ENCODE results near the gene DDX53. TPM values are rescaled to one million over a fixed set of nuclear protein-coding genes. Genes with fewer than 3 reads are reported as not detected.

Gene DDX53
- not detected for total RNA-seq

DNA sequence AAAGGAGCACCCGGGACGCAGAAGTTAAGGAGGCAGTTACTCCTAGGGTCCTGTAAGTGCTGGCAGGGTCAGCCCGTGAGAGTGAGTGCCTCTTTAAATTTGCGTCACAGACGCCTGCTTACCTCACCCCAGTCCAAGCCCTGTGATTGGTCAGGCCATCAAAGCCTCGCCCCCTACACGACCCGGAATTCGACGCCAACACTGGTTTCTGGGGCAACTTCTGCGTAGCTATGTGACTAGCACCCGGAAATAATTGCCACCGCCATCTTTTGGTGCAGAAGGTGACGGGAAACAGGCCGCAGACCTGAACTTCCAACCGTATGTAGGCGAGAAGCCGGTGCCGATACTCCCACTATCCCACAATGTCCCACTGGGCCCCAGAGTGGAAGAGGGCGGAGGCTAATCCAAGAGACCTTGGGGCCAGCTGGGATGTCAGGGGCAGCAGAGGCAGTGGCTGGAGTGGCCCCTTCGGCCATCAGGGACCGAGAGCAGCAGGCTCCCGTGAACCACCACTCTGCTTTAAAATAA, at the start of gene DDX53:
Gene DDX53, plus strand, starts transcription at position 265 of the 528 bp plus-strand sequence. Its CDS starts 98 bp downstream, at position 363.
- POLR2A ChIA-PET, result no interaction called here
- Mint-ChIP-seq H3K27me3 (no peaks in the 10 kb centered on the region), H3K4me3 (no peak within 1 kb of the TSS), H3K4me1 (ENCODE audit: low read depth) (no peaks in the 10 kb centered on the region), H3K27ac (no peak within 1 kb of the TSS), H3K9me3 (no peaks in the 10 kb centered on the region), H3K36me3 (no peaks in the 10 kb centered on the region)
- CTCF ChIA-PET, result no interaction called here
- DNase-seq, result no peak
- intact Hi-C loops (cut with micrococcal nuclease), result no loop called here

DNA sequence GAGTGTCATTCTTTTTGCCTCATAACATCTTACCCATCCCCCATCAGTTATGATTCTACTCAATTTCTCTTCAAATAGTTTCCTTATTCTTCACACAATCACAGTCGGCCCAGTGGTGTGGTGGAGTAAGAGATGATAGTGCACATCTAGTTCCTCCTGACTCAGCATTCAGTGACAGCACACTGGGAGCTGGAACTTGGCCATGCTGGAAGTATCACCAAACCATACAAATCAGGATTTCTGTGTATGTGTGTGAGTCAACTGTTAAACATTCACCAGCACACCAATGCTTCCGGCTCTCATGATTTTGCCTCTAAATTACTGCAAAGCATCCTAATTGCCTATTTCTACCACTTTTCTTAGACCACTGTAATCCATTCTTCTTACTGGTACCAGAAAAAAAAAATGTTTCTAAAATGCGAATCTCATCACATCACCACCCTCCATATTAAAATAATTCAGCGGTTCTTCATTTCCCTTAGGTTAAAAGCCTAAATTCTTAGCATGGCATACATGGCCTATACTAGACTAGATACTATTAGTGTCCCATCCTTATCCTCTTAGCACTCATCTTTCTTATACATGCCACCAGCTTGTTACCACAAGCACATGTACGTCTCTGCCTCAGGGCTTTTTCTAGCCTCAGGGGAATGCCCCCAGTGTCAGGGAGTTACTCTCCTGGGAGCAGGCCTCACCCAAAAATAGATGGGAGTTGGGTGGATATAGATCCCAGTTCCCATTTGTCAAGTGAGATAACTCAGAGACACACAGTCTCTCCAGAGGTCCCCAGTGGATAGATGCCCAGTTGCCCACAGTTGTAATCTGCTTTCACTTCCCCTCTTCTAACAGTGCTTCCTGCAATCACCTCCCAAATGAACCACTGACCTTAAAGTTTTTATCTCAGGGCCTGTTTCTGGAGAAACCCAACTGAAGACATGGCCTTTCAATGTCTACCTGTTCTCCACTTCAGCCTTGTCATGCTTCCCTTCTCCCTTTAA, 49.2 kb upstream of the DDX53 start:
- Mint-ChIP-seq H3K4me3 (no peak overlapping the region), H3K27ac (no peak overlapping the region), H3K9me3 (no peaks in the 10 kb centered on the region), H3K27me3 (no peaks in the 10 kb centered on the region), H3K4me1 (ENCODE audit: low read depth) (no peaks in the 10 kb centered on the region), H3K36me3 (no peaks in the 10 kb centered on the region)
- no peak for DNase-seq
- ChIA-PET CTCF (no interaction called here), POLR2A (no interaction called here)
- intact Hi-C loops (cut with micrococcal nuclease), result no loop called here

DNA sequence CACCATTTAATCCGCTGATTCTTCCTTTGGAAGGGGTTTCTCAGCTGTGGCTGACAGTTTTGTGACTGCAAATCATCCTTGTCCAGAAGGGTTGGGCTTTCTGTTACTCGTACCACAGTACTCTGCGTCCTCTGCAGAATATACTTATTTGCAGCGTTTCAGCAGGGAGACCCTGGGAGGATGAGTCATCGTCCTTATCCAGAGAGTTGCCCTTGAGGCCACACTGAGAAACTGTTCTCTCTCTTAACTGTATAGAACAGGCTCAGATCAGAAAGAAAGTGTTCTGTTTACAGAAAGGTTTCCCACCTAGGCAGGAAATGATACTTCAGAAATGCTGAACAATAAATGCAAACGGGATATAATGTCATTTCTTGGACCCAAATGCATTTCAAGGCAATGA, 47.8 kb upstream of the DDX53 start:
- no peak for DNase-seq
- H3K27me3 Mint-ChIP-seq, result no peaks in the 10 kb centered on the region
- H3K4me1 Mint-ChIP-seq (ENCODE audit: low read depth), result no peaks in the 10 kb centered on the region
- no peak overlapping the region for H3K27ac Mint-ChIP-seq
- no peaks in the 10 kb centered on the region for H3K36me3 Mint-ChIP-seq
- no peak overlapping the region for H3K4me3 Mint-ChIP-seq
- ChIA-PET CTCF (no interaction called here), POLR2A (no interaction called here)
- no peaks in the 10 kb centered on the region for H3K9me3 Mint-ChIP-seq
- intact Hi-C loops (cut with micrococcal nuclease), result no loop called here

DNA sequence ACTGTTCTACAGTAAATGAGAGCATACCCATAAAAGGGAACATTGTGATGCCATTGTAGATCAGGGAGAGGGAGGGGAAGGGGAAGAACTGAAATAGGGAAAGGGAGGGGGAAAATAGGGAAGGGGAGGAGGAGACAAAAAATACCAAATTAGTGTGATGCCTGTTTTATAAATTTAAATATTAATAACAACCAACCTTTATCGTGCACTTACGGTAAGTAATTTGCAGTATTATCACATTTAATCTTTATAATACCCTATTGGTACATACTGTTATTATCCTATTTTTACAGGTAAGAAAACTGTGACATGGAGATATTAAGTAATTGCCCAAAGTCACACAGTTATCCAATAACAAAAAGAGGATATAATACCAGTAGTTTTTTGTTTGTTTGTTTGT, 41.5 kb upstream of the DDX53 start:
- Mint-ChIP-seq H3K27me3 (no peaks in the 10 kb centered on the region), H3K4me3 (no peak overlapping the region), H3K9me3 (no peaks in the 10 kb centered on the region), H3K36me3 (no peaks in the 10 kb centered on the region), H3K27ac (no peak overlapping the region), H3K4me1 (ENCODE audit: low read depth) (no peaks in the 10 kb centered on the region)
- CTCF ChIA-PET, result no interaction called here
- intact Hi-C loops (cut with micrococcal nuclease), result no loop called here
- DNase-seq, result no peak
- POLR2A ChIA-PET, result no interaction called here

DNA sequence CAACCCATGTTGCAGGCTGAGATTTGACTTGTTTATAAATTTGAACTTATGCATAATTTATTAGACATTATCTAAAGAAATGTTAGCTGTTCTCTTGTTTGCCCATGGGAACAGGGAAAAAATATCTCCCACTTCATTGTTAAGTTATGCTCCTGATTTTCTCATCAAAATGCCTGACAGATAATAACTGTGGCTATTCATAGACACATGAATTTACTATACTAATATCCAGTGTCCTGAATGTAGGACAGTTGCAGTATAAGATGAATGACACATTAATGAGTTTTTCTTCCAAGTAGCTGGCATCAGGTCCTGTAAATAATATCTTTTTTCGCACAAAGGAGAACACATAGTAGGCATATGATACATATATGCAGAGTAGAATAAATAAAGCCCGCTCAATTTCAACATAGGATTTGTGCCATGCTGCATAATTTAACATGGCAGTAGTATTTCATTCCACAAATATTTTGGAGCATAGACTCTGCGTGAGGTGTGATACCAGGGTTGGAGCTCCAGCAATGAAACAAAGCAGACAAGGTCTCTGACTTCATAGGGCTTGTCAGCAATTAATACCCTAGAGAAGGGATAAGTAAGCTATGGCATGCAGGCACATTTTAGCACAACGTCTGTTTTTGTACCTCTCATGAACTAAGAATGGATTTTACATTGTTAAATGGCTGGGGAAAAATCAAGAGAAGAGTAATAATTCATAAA, 40.4 kb upstream of the DDX53 start:
- ChIA-PET CTCF (interaction anchor here (0.5 kb wide), 1 partner anchor 483 kb away, joined by 3 read pairs; no protein-coding TSS in a partner anchor), POLR2A (no interaction called here)
- Mint-ChIP-seq H3K36me3 (no peaks in the 10 kb centered on the region), H3K4me1 (ENCODE audit: low read depth) (no peaks in the 10 kb centered on the region), H3K4me3 (no peak overlapping the region), H3K9me3 (no peaks in the 10 kb centered on the region), H3K27me3 (no peaks in the 10 kb centered on the region), H3K27ac (no peak overlapping the region)
- DNase-seq, result no peak
- intact Hi-C loops (cut with micrococcal nuclease), result no loop called here

DNA sequence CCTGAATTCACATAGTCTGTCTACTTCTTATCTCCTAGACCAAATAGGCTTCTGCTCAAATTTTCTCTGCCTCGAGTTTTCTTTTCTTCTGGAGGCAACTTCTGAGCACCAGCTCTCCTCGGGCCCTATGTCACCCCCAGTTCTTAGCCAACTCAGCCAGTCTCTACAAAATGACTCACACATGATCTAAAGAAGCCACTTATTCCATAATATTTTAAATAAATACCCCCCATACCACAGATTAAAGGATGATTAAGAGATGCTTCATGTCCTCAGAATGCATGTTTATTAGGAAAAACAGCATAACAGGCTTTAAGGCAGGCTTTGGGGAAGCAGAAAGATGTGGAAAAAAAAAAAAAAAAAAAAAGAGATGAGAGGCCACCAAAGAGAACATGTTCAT, 36.6 kb upstream of the DDX53 start:
- Mint-ChIP-seq H3K36me3 (no peaks in the 10 kb centered on the region), H3K9me3 (peaks cover 2% of the 10 kb centered on the region), H3K4me3 (no peak overlapping the region), H3K4me1 (ENCODE audit: low read depth) (no peaks in the 10 kb centered on the region), H3K27me3 (no peaks in the 10 kb centered on the region), H3K27ac (no peak overlapping the region)
- ChIA-PET CTCF (no interaction called here), POLR2A (no interaction called here)
- intact Hi-C loops (cut with micrococcal nuclease), result no loop called here
- no peak for DNase-seq

DNA sequence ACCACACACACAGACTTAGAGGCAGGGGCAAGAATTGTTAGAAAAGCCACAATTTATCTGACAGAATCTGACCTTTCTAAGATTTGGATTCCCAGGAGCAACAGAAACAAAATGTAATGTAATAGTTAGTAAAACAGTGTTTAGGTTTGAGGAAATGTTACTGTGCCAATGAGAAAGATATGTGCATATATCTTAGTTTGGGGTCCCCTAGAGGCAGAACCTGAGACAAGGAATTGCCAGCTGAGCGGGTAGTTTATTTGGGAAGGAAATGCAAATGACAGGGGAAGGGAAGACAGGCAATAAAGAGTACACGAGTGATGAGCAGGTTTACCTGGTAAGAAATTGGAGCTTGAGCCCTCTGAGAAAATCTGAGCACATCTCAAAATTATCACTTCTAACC, 31.3 kb upstream of the DDX53 start:
- CTCF ChIA-PET, result no interaction called here
- Mint-ChIP-seq H3K27me3 (no peaks in the 10 kb centered on the region), H3K36me3 (no peaks in the 10 kb centered on the region), H3K9me3 (peaks cover 5% of the 10 kb centered on the region), H3K4me3 (no peak overlapping the region), H3K4me1 (ENCODE audit: low read depth) (no peaks in the 10 kb centered on the region), H3K27ac (no peak overlapping the region)
- DNase-seq, result no peak
- intact Hi-C loops (cut with micrococcal nuclease), result no loop called here
- POLR2A ChIA-PET, result no interaction called here

DNA sequence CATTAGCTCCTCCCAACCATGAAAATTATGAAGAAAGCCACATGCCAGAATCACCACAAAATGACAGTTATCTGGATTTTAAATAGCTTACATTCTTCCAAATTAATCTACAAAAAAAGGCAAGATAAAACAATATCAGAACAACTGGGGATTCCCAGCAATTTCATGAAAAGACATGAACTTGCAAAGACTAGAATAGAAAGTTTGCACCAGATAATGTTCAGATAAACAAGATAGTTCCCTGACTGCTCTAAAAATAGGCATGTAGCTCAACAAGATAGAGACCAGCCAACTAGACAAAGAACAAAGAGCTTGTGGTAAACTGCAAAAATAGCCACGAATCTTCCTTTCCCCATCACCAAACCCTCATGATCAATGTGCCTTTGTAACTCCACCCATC, 30.3 kb upstream of the DDX53 start:
- ChIA-PET POLR2A (no interaction called here), CTCF (no interaction called here)
- Mint-ChIP-seq H3K9me3 (peaks cover 5% of the 10 kb centered on the region), H3K4me3 (no peak overlapping the region), H3K36me3 (no peaks in the 10 kb centered on the region), H3K4me1 (ENCODE audit: low read depth) (no peaks in the 10 kb centered on the region), H3K27ac (no peak overlapping the region), H3K27me3 (no peaks in the 10 kb centered on the region)
- intact Hi-C loops (cut with micrococcal nuclease), result no loop called here
- no peak for DNase-seq

DNA sequence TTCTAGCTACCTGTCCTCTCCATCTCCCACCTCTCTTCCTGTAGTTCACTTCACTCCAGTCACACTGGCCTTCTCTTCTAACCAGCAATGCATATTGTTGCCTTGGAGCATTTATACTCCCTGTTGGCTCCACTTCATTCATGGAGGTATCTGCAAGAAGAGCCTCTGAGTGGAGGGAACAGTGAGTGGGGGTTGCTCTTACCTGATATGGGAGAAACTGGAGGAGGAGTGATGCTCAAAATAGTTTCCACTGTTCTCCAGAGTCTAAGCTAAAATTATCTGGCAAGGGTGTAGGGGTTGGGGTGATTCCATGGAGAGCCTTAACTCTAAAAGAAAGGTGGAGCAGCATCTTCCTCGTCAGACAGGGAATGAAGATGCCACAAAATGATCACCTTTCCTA, 28.9 kb upstream of the DDX53 start:
- Mint-ChIP-seq H3K27ac (no peak overlapping the region), H3K4me1 (ENCODE audit: low read depth) (no peaks in the 10 kb centered on the region), H3K27me3 (no peaks in the 10 kb centered on the region), H3K9me3 (peaks cover 5% of the 10 kb centered on the region), H3K4me3 (no peak overlapping the region), H3K36me3 (no peaks in the 10 kb centered on the region)
- no peak for DNase-seq
- ChIA-PET POLR2A (no interaction called here), CTCF (no interaction called here)
- intact Hi-C loops (cut with micrococcal nuclease), result no loop called here

DNA sequence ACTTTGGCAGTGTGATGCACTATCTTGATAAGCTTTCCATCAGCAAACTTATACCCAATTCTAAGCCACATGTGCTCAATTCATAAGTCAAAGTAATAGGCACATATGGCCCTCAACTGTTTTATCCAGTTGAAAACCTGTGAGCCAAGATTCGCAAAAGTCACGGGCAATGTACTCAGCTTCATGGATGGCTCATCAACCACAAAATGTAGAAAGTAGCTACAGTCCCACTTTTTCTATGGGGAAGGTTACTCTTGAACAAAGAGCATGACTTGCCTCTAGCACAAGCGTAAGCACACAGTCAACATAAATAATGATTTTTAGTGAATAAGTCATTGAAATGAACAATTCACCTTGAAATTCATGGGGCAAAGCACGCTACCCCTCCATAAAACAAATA, 25.1 kb upstream of the DDX53 start:
- Mint-ChIP-seq H3K36me3 (no peaks in the 10 kb centered on the region), H3K9me3 (peaks cover 2% of the 10 kb centered on the region), H3K4me3 (no peak overlapping the region), H3K4me1 (ENCODE audit: low read depth) (no peaks in the 10 kb centered on the region), H3K27ac (no peak overlapping the region), H3K27me3 (no peaks in the 10 kb centered on the region)
- DNase-seq, result no peak
- ChIA-PET CTCF (no interaction called here), POLR2A (no interaction called here)
- intact Hi-C loops (cut with micrococcal nuclease), result no loop called here

DNA sequence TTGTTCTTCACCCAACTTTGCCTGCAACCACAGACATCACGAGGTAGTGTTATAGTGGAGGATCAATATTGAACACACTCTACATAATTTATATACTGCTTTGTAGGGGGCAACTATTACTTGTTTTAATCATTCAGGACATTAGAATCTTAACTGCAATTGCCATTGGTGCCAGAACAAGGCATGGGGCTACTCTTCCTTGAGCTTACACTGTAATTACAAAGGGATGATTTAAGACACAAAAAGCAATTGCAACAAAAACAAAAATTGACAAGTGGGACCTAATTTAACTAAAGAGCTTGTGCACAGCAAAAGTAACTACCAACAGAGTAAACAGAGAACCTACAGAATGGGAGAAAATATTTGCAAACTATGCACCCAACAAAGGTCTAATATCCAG, 24.0 kb upstream of the DDX53 start:
- Mint-ChIP-seq H3K4me3 (no peak overlapping the region), H3K27ac (no peak overlapping the region), H3K36me3 (no peaks in the 10 kb centered on the region), H3K9me3 (no peaks in the 10 kb centered on the region), H3K27me3 (no peaks in the 10 kb centered on the region), H3K4me1 (ENCODE audit: low read depth) (no peaks in the 10 kb centered on the region)
- intact Hi-C loops (cut with micrococcal nuclease), result no loop called here
- CTCF ChIA-PET, result no interaction called here
- POLR2A ChIA-PET, result no interaction called here
- no peak for DNase-seq

DNA sequence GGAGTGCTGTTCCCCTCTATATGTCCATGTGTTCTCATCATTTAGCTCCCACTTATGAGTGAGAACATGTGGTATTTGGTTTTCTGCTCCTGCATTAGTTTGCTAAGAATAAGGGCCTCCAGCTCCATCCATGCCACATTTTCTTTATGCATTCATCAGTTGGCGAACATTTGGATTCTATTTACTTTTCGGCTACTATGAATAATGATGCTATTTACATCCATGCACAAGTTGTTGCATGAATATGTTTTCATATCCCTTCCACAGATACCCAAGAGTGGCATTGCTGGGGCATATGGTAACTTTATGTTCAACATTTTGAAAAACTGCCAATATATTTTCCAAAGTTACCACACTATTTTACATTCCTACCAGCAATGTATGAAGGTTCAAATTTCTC, 13.8 kb upstream of the DDX53 start:
- no peak overlapping the region for H3K27ac Mint-ChIP-seq
- H3K36me3 Mint-ChIP-seq, result no peaks in the 10 kb centered on the region
- no peak for DNase-seq
- no peak overlapping the region for H3K4me3 Mint-ChIP-seq
- intact Hi-C loops (cut with micrococcal nuclease), result no loop called here
- POLR2A ChIA-PET, result no interaction called here
- no peaks in the 10 kb centered on the region for H3K4me1 Mint-ChIP-seq (ENCODE audit: low read depth)
- H3K27me3 Mint-ChIP-seq, result no peaks in the 10 kb centered on the region
- CTCF ChIA-PET, result no interaction called here
- H3K9me3 Mint-ChIP-seq, result no peaks in the 10 kb centered on the region

DNA sequence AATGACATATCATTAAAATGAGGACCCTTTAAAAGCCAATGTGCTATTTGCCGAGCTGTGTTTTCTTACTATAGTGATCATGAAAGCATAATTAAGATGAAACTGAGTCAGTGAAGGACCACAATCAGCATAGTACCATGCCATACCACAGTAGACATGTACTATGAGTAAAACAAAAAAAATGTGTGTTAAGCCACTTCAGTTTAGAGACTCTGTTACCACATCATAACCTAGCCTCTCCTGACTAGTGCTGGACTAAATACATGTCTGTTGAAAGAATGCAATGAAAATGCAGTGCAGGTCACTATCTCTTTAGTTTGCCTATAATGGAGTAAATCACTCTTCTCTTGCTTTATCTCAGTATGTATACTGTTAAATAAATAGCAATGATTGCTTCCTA, 12.3 kb upstream of the DDX53 start:
- POLR2A ChIA-PET, result no interaction called here
- CTCF ChIA-PET, result no interaction called here
- Mint-ChIP-seq H3K27ac (no peak overlapping the region), H3K4me1 (ENCODE audit: low read depth) (no peaks in the 10 kb centered on the region), H3K36me3 (no peaks in the 10 kb centered on the region), H3K4me3 (no peak overlapping the region), H3K27me3 (no peaks in the 10 kb centered on the region), H3K9me3 (no peaks in the 10 kb centered on the region)
- intact Hi-C loops (cut with micrococcal nuclease), result no loop called here
- no peak for DNase-seq
